ENCODE data around the gene EFHD1.

The EFHD1 gene

GRCh38 chr2:232603283-232603682 is 30.1 kb upstream of the EFHD1 start:
- Histone ChIP-seq H3K27me3 (ENCODE audit: control insufficient read depth, insufficient read depth, low read length) (no peaks in the 10 kb centered on the region), H3K4me1 (ENCODE audit: control insufficient read depth, insufficient read depth, low read length) (no peaks in the 10 kb centered on the region), H3K27ac (ENCODE audit: low read depth, low read length) (no peak overlapping the region), H3K36me3 (ENCODE audit: control insufficient read depth, insufficient read depth, low read length) (no peaks in the 10 kb centered on the region), H3K4me3 (ENCODE audit: low read length) (no peak overlapping the region), H3K9ac (ENCODE audit: low read length) (no peak overlapping the region)

- Histone ChIP-seq H3K4me3 (ENCODE audit: low read length) (no peak overlapping the region), H3K27me3 (ENCODE audit: control insufficient read depth, insufficient read depth, low read length) (no peaks in the 10 kb centered on the region), H3K27ac (ENCODE audit: low read depth, low read length) (no peak overlapping the region), H3K36me3 (ENCODE audit: control insufficient read depth, insufficient read depth, low read length) (no peaks in the 10 kb centered on the region), H3K4me1 (ENCODE audit: control insufficient read depth, insufficient read depth, low read length) (no peaks in the 10 kb centered on the region), H3K9ac (ENCODE audit: low read length) (no peak overlapping the region)
Observed at GRCh38 chr2:232604535-232604934, 28.9 kb upstream of the EFHD1 start.

GRCh38 chr2:232607011-232607410 is 26.4 kb upstream of the EFHD1 start:
- no peaks in the 10 kb centered on the region for H3K27me3 ChIP-seq (ENCODE audit: control insufficient read depth, insufficient read depth, low read length)
- no peaks in the 10 kb centered on the region for H3K4me1 ChIP-seq (ENCODE audit: control insufficient read depth, insufficient read depth, low read length)
- no peak overlapping the region for H3K27ac ChIP-seq (ENCODE audit: low read depth, low read length)
- H3K36me3 ChIP-seq (ENCODE audit: control insufficient read depth, insufficient read depth, low read length): no peaks in the 10 kb centered on the region
- no peak overlapping the region for H3K9ac ChIP-seq (ENCODE audit: low read length)
- no peak overlapping the region for H3K4me3 ChIP-seq (ENCODE audit: low read length)

GRCh38 chr2:232609607-232610006 is 23.8 kb upstream of the EFHD1 start:
- H3K4me3 ChIP-seq (ENCODE audit: low read length): no peak overlapping the region
- H3K36me3 ChIP-seq (ENCODE audit: control insufficient read depth, insufficient read depth, low read length): no peaks in the 10 kb centered on the region
- H3K27me3 ChIP-seq (ENCODE audit: control insufficient read depth, insufficient read depth, low read length): no peaks in the 10 kb centered on the region
- no peak overlapping the region for H3K9ac ChIP-seq (ENCODE audit: low read length)
- H3K27ac ChIP-seq (ENCODE audit: low read depth, low read length): no peak overlapping the region
- no peaks in the 10 kb centered on the region for H3K4me1 ChIP-seq (ENCODE audit: control insufficient read depth, insufficient read depth, low read length)

GRCh38 chr2:232610081-232610480 is 23.3 kb upstream of the EFHD1 start:
- no peaks in the 10 kb centered on the region for H3K27me3 ChIP-seq (ENCODE audit: control insufficient read depth, insufficient read depth, low read length)
- H3K27ac ChIP-seq (ENCODE audit: low read depth, low read length): no peak overlapping the region
- no peaks in the 10 kb centered on the region for H3K36me3 ChIP-seq (ENCODE audit: control insufficient read depth, insufficient read depth, low read length)
- no peaks in the 10 kb centered on the region for H3K4me1 ChIP-seq (ENCODE audit: control insufficient read depth, insufficient read depth, low read length)
- no peak overlapping the region for H3K9ac ChIP-seq (ENCODE audit: low read length)
- no peak overlapping the region for H3K4me3 ChIP-seq (ENCODE audit: low read length)

- no peak overlapping the region for H3K4me3 ChIP-seq (ENCODE audit: low read length)
- no peaks in the 10 kb centered on the region for H3K27me3 ChIP-seq (ENCODE audit: control insufficient read depth, insufficient read depth, low read length)
- no peaks in the 10 kb centered on the region for H3K36me3 ChIP-seq (ENCODE audit: control insufficient read depth, insufficient read depth, low read length)
- H3K4me1 ChIP-seq (ENCODE audit: control insufficient read depth, insufficient read depth, low read length): no peaks in the 10 kb centered on the region
- no peak overlapping the region for H3K27ac ChIP-seq (ENCODE audit: low read depth, low read length)
- no peak overlapping the region for H3K9ac ChIP-seq (ENCODE audit: low read length)
Observed at GRCh38 chr2:232611061-232611460, 22.3 kb upstream of the EFHD1 start.

- no peak overlapping the region for H3K4me3 ChIP-seq (ENCODE audit: low read length)
- H3K9ac ChIP-seq (ENCODE audit: low read length): no peak overlapping the region
- no peaks in the 10 kb centered on the region for H3K4me1 ChIP-seq (ENCODE audit: control insufficient read depth, insufficient read depth, low read length)
- no peaks in the 10 kb centered on the region for H3K36me3 ChIP-seq (ENCODE audit: control insufficient read depth, insufficient read depth, low read length)
- no peaks in the 10 kb centered on the region for H3K27me3 ChIP-seq (ENCODE audit: control insufficient read depth, insufficient read depth, low read length)
- no peak overlapping the region for H3K27ac ChIP-seq (ENCODE audit: low read depth, low read length)
Observed at GRCh38 chr2:232611559-232612218, 21.7 kb upstream of the EFHD1 start.

GRCh38 chr2:232613538-232614134 is 19.8 kb upstream of the EFHD1 start:
- H3K9ac ChIP-seq (ENCODE audit: low read length): no peak overlapping the region
- H3K27me3 ChIP-seq (ENCODE audit: control insufficient read depth, insufficient read depth, low read length): no peaks in the 10 kb centered on the region
- H3K4me3 ChIP-seq (ENCODE audit: low read length): no peak overlapping the region
- no peak overlapping the region for H3K27ac ChIP-seq (ENCODE audit: low read depth, low read length)
- H3K36me3 ChIP-seq (ENCODE audit: control insufficient read depth, insufficient read depth, low read length): no peaks in the 10 kb centered on the region
- H3K4me1 ChIP-seq (ENCODE audit: control insufficient read depth, insufficient read depth, low read length): no peaks in the 10 kb centered on the region

GRCh38 chr2:232615339-232615738 is 18.1 kb upstream of the EFHD1 start:
- Histone ChIP-seq H3K27ac (ENCODE audit: low read depth, low read length) (no peak overlapping the region), H3K36me3 (ENCODE audit: control insufficient read depth, insufficient read depth, low read length) (no peaks in the 10 kb centered on the region), H3K9ac (ENCODE audit: low read length) (no peak overlapping the region), H3K27me3 (ENCODE audit: control insufficient read depth, insufficient read depth, low read length) (no peaks in the 10 kb centered on the region), H3K4me3 (ENCODE audit: low read length) (no peak overlapping the region), H3K4me1 (ENCODE audit: control insufficient read depth, insufficient read depth, low read length) (no peaks in the 10 kb centered on the region)

GRCh38 chr2:232621186-232621585 is 12.2 kb upstream of the EFHD1 start:
- H3K9ac ChIP-seq (ENCODE audit: low read length): no peak overlapping the region
- no peak overlapping the region for H3K4me3 ChIP-seq (ENCODE audit: low read length)
- no peaks in the 10 kb centered on the region for H3K36me3 ChIP-seq (ENCODE audit: control insufficient read depth, insufficient read depth, low read length)
- H3K27ac ChIP-seq (ENCODE audit: low read depth, low read length): no peak overlapping the region
- H3K27me3 ChIP-seq (ENCODE audit: control insufficient read depth, insufficient read depth, low read length): no peaks in the 10 kb centered on the region
- no peaks in the 10 kb centered on the region for H3K4me1 ChIP-seq (ENCODE audit: control insufficient read depth, insufficient read depth, low read length)

GRCh38 chr2:232622563-232622962 is 10.8 kb upstream of the EFHD1 start:
- Histone ChIP-seq H3K36me3 (ENCODE audit: control insufficient read depth, insufficient read depth, low read length) (no peaks in the 10 kb centered on the region), H3K27ac (ENCODE audit: low read depth, low read length) (no peak overlapping the region), H3K4me3 (ENCODE audit: low read length) (no peak overlapping the region), H3K4me1 (ENCODE audit: control insufficient read depth, insufficient read depth, low read length) (no peaks in the 10 kb centered on the region), H3K27me3 (ENCODE audit: control insufficient read depth, insufficient read depth, low read length) (no peaks in the 10 kb centered on the region), H3K9ac (ENCODE audit: low read length) (no peak overlapping the region)

GRCh38 chr2:232623768-232624765 is 9.3 kb upstream of the EFHD1 start:
- Histone ChIP-seq H3K9ac (ENCODE audit: low read length) (no peak overlapping the region), H3K27me3 (ENCODE audit: control insufficient read depth, insufficient read depth, low read length) (no peaks in the 10 kb centered on the region), H3K36me3 (ENCODE audit: control insufficient read depth, insufficient read depth, low read length) (no peaks in the 10 kb centered on the region), H3K4me1 (ENCODE audit: control insufficient read depth, insufficient read depth, low read length) (no peaks in the 10 kb centered on the region), H3K27ac (ENCODE audit: low read depth, low read length) (no peak overlapping the region), H3K4me3 (ENCODE audit: low read length) (no peak overlapping the region)

Data from rectal smooth muscle tissue (tissue), 1 donor.